Heart left ventricle (tissue), 13 donors: ENCODE results near the gene PHC3.

Experiments used
- CTCF ChIP-seq, 12 donors: fragments of 200-600 bp; sonication (generic) in 4 of 12; IDR thresholded peaks; one replicate each; pipeline versions ENCODE4 v1.5.0 to v1.8.0; 2018 to 2022; ENCODE audit warnings: antibody characterized with exemption in 12 of 12, mild to moderate bottlenecking in 5 of 12
- POLR2A ChIP-seq, 2 donors: fragments of 450-650 bp; IDR thresholded peaks; one replicate each; pipeline ENCODE4 v1.6.1; 2017; ENCODE audit warnings: antibody characterized with exemption in 2 of 2, mild to moderate bottlenecking in 2 of 2, moderate library complexity in 2 of 2
- donor health status: ischemic (EF 13 %, LVEDD 7.1; RV severe dilation, severe dysfunction).
- donor health status: DM: no; HTN: yes; CAD: no.
- donor health status: DM: no; HTN: no; CAD: no.
- donor health status: ischemic (EF 25% LVEDD 6.9; RV normal size, moderate dysfunction).
- donor health status: ischemic (EF 25% LVEDD 5.7; RV mildly dilated, moderate dysfunction).
- donor health status: ischemic (EF 35%, LVEDD 5.7; RV mildly dilated, moderate dysfunction).
- donor health status: nonischemic (EF 11% LVEDD 7.7; RV severe dilation, severe dysfunction).
- donor health status: DM: yes; HTN: yes; CAD: no.
- donor health status: PGD.
- donor health status: ischemic (EF 29% LVEDD 5.4; RV normal size, mild dysfunction).
- donor health status: nonischemic (EF 23%, LVEDD 6.1; RV moderate dilation, normal function).

GRCh38 chr3:170085396-170085795 is 96.1 kb downstream of the PHC3 start:
- TF ChIP-seq POLR2A (IDR thresholded peaks at IDR 0.05) (no peak), CTCF (IDR thresholded peaks at IDR 0.05) (no peak)
